ENCODE measurements around the gene EXOC1L. TPM values are rescaled to one million over a fixed set of nuclear protein-coding genes. Genes with fewer than 3 reads are reported as not detected.

The EXOC1L gene
- total RNA-seq, 1 donor from 2014 or later, result not detected

GRCh38 chr4:55830048-55830447 is 10.5 kb downstream of the EXOC1L start:
- Mint-ChIP-seq H3K27ac (ENCODE audit: unreplicated experiment) (no peak overlapping the region), H3K4me1 (ENCODE audit: unreplicated experiment) (no peaks in the 10 kb centered on the region), H3K9me3 (ENCODE audit: unreplicated experiment) (no peaks in the 10 kb centered on the region), H3K4me3 (ENCODE audit: unreplicated experiment) (no peak overlapping the region), H3K36me3 (ENCODE audit: low read depth, unreplicated experiment) (no peaks in the 10 kb centered on the region), H3K27me3 (ENCODE audit: unreplicated experiment) (peaks cover 2% of the 10 kb centered on the region)
- TF ChIP-seq CTCF (IDR thresholded peaks at IDR 0.05; ENCODE audit: unreplicated experiment), result no peak
- no peak for DNase-seq (ENCODE audit: low spot score)

- no peaks in the 10 kb centered on the region for H3K36me3 Mint-ChIP-seq (ENCODE audit: low read depth, unreplicated experiment)
- no peaks in the 10 kb centered on the region for H3K9me3 Mint-ChIP-seq (ENCODE audit: unreplicated experiment)
- no peak for DNase-seq (ENCODE audit: low spot score)
- H3K27me3 Mint-ChIP-seq (ENCODE audit: unreplicated experiment), result peaks cover 2% of the 10 kb centered on the region
- TF ChIP-seq CTCF (IDR thresholded peaks at IDR 0.05; ENCODE audit: unreplicated experiment), result no peak
- no peak overlapping the region for H3K4me3 Mint-ChIP-seq (ENCODE audit: unreplicated experiment)
- no peaks in the 10 kb centered on the region for H3K4me1 Mint-ChIP-seq (ENCODE audit: unreplicated experiment)
- no peak overlapping the region for H3K27ac Mint-ChIP-seq (ENCODE audit: unreplicated experiment)
Measured at GRCh38 chr4:55830716-55831115, 11.1 kb downstream of the EXOC1L start.

GRCh38 chr4:55834086-55834795 is 14.7 kb downstream of the EXOC1L start:
- no peak for DNase-seq (ENCODE audit: low spot score)
- Mint-ChIP-seq H3K27me3 (ENCODE audit: unreplicated experiment) (peaks cover 4% of the 10 kb centered on the region), H3K9me3 (ENCODE audit: unreplicated experiment) (no peaks in the 10 kb centered on the region), H3K36me3 (ENCODE audit: low read depth, unreplicated experiment) (no peaks in the 10 kb centered on the region), H3K4me1 (ENCODE audit: unreplicated experiment) (no peaks in the 10 kb centered on the region), H3K4me3 (ENCODE audit: unreplicated experiment) (no peak overlapping the region), H3K27ac (ENCODE audit: unreplicated experiment) (no peak overlapping the region)
- TF ChIP-seq CTCF (IDR thresholded peaks at IDR 0.05; ENCODE audit: unreplicated experiment), result no peak

GRCh38 chr4:55837903-55838302 is 18.3 kb downstream of the EXOC1L start:
- H3K36me3 Mint-ChIP-seq (ENCODE audit: low read depth, unreplicated experiment), result no peaks in the 10 kb centered on the region
- H3K9me3 Mint-ChIP-seq (ENCODE audit: unreplicated experiment), result no peaks in the 10 kb centered on the region
- H3K27me3 Mint-ChIP-seq (ENCODE audit: unreplicated experiment), result peaks cover 2% of the 10 kb centered on the region

More at GRCh38 chr4:55837903-55838302, 18.3 kb downstream of the EXOC1L start:
- no peak for DNase-seq (ENCODE audit: low spot score)
- no peaks in the 10 kb centered on the region for H3K4me1 Mint-ChIP-seq (ENCODE audit: unreplicated experiment)
- TF ChIP-seq CTCF (IDR thresholded peaks at IDR 0.05; ENCODE audit: unreplicated experiment), result no peak
- H3K27ac Mint-ChIP-seq (ENCODE audit: unreplicated experiment), result no peak overlapping the region
- no peak overlapping the region for H3K4me3 Mint-ChIP-seq (ENCODE audit: unreplicated experiment)

All from endothelial cell (in vitro differentiated cells).